DMS53 (cell line): ENCODE results near the gene CDK12.
A peak's percentile ranks its signal among the peaks of the same experiment; 100 is the strongest.
"Not testable (repeated sequence)": the region's sequence is repeated elsewhere in the genome, so short reads cannot be mapped to it uniquely, and the experiment has no call there.

Experiments used
- DNase-seq: peaks from one replicate; lab custom pipeline; 2025; lab: John Stamatoyannopoulos, UW

Gene CDK12

DNA sequence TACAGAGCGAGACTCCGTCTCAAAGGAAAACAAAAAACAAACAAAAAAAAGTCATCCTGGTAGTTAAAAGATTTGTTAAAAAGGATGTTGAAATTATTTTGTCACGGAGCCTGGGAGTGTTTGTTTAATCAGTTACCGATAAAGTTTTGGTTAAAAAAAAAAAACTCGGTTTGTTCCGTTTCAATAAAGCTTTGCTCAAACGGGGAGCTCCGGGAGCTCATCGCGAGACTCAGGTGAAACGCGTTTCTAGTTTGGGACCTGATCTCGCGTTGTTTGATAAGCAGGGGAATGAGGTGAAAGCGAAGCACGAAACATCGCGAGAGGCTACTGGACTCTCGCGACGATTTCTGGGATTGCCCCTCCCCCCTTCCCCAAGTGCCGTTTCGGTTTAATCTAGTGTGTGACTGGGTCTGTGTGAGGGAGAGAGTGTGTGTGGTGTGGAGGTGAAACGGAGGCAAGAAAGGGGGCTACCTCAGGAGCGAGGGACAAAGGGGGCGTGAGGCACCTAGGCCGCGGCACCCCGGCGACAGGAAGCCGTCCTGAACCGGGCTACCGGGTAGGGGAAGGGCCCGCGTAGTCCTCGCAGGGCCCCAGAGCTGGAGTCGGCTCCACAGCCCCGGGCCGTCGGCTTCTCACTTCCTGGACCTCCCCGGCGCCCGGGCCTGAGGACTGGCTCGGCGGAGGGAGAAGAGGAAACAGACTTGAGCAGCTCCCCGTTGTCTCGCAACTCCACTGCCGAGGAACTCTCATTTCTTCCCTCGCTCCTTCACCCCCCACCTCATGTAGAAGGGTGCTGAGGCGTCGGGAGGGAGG is at the start of gene CDK12:
Gene CDK12 (plus strand): TSS at position 374 of the 813 bp plus-strand sequence. CDS start 586 bp downstream, outside the sequence.
- peak; percentile 99 for DNase-seq

DNA sequence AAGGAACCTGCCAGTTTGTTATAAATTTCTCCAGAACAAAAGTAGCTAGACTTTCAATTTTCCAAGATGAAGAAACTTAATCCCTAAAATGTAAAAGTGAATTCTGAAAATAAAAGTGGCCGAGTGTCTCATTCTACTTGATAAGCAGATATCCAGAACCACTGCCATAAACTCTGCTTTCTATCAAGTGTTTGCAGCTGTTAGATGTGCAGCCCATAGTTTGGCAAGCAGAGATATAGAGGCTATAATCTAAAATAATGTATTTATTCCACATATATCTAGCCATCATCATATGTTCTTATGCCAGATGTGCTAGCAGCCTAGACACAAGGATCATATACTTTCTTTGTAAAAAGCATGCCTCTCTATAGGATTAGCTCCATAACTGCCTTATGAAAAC is 45.1 kb upstream of the CDK12 start:
- DNase-seq = no peak

- DNase-seq = no peak
These were observed 31.7 kb upstream of the CDK12 start for GRCh38 chr17:39429600-39429999.

GRCh38 chr17:39439868-39440267 is 21.4 kb upstream of the CDK12 start:
- not testable (repeated sequence) for DNase-seq

DNA sequence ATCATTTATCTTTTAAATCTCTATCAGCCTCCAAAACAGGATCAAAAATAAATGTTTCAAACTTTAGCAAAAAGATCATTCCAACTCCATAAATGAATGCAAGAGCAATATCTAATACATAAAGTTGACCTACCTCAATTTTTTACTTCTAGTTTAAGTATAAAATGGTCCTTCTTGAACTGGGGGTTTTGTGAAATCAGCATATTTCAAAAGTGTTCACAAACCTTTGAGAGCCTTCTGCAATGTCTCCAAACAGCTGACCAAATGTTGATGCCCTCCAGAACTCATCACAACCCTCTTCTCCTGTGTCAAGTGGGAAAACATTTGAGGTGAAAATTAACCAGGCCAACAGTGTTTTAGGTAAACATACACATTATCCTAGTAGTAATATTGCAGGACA is 18.0 kb upstream of the CDK12 start:
- DNase-seq = peak; percentile 10

DNA sequence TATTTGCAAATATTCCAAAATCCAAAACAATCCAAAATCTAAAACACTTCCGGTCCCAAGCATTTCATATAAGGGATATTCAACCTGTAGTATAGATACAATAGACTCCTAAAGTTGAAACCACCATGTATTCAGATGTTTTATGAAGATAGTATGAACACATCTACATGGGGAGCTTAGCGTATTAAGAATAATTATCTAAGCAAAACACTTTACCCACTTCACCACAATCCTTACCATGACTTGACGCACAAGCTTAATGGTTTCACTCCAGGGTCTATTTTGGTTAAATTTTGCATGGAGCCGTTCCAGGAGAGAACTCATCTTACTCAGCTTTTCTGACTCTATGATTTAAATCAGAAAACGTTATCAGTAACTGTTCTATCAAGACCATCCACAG is 13.7 kb upstream of the CDK12 start:
- DNase-seq = no peak

- DNase-seq = no peak
These were observed 11.2 kb upstream of the CDK12 start for GRCh38 chr17:39450051-39450450.

GRCh38 chr17:39450847-39451581 is 10.3 kb upstream of the CDK12 start, which contains the start of gene MED1:
Gene MED1, minus strand, starts transcription at chr17:39451263. Its CDS starts 201 bp downstream, at chr17:39451062.
- peak; percentile 98 for DNase-seq

- no peak for DNase-seq
These were observed 5.4 kb upstream of the CDK12 start for GRCh38 chr17:39455919-39456318.

GRCh38 chr17:39461926-39462569 is 762 bp downstream of the CDK12 start:
- peak; percentile 62 for DNase-seq

DNA sequence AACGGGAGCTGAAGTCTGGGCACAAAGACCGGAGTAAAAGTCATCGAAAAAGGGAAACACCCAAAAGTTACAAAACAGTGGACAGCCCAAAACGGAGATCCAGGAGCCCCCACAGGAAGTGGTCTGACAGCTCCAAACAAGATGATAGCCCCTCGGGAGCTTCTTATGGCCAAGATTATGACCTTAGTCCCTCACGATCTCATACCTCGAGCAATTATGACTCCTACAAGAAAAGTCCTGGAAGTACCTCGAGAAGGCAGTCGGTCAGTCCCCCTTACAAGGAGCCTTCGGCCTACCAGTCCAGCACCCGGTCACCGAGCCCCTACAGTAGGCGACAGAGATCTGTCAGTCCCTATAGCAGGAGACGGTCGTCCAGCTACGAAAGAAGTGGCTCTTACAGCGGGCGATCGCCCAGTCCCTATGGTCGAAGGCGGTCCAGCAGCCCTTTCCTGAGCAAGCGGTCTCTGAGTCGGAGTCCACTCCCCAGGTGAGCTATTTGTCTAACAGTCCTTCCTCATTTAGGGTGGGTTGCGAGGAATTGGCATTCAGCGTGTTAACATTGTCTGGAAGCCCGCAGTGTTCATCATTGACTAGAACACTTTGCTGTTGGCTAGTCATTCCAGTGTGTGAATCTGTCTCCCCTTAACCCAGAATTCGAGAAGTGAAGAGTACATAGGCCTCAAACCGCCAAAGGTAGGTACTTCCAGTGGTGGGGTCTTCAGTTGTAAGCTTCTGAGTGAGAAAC is 1.5 kb downstream of the CDK12 start:
- peak; percentile 31 for DNase-seq

- DNase-seq = not testable (repeated sequence)
These were observed 3.4 kb downstream of the CDK12 start for GRCh38 chr17:39464639-39465181.

DNA sequence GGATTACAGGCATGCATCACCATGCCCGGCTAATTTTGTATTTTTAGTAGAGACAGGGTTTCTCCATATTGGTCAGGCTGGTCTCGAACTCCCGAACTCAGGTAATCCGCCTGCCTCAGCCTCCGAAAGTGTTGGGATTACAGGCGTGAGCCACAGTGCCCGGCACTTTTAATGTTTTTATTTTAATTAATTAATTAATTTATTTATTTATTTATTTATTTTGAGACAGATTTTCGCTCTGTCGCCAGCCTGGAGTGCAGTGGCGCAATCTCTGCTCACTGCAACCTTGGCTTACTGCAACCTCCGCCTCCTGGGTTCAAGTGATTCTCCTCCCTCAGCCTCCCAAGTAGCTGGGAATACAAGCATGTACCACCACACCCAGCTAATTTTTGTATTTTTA is 7.3 kb downstream of the CDK12 start:
- not testable (repeated sequence) for DNase-seq

- no peak for DNase-seq
These were observed 12.0 kb downstream of the CDK12 start for GRCh38 chr17:39473310-39473709.

GRCh38 chr17:39479631-39480030 is 18.3 kb downstream of the CDK12 start:
- not testable (repeated sequence) for DNase-seq

- DNase-seq = no peak
These were observed 22.2 kb downstream of the CDK12 start for GRCh38 chr17:39483506-39483905.

- DNase-seq = no peak
These were observed 22.9 kb downstream of the CDK12 start for GRCh38 chr17:39484178-39484577.

- DNase-seq = no peak
These were observed 24.3 kb downstream of the CDK12 start for GRCh38 chr17:39485555-39485954.

GRCh38 chr17:39486242-39486641 is 25.0 kb downstream of the CDK12 start:
- no peak for DNase-seq

- DNase-seq = not testable (repeated sequence)
These were observed 26.2 kb downstream of the CDK12 start for GRCh38 chr17:39487490-39487889.

GRCh38 chr17:39487946-39488345 is 26.7 kb downstream of the CDK12 start:
- no peak for DNase-seq

GRCh38 chr17:39496921-39497320 is 35.6 kb downstream of the CDK12 start:
- not testable (repeated sequence) for DNase-seq
